NCI-H2029 (cell line): ENCODE results near the gene CNTN1.

Source experiments
- DNase-seq: peaks from one replicate; lab custom pipeline; 2025; lab: John Stamatoyannopoulos, UW

Gene CNTN1

GRCh38 chr12:40770781-40771180 is 78.5 kb downstream of the CNTN1 start:
- DNase-seq, result no peak

- no peak for DNase-seq
Observed at GRCh38 chr12:40775661-40776060, 83.4 kb downstream of the CNTN1 start.

- DNase-seq, result no peak
Observed at GRCh38 chr12:40784102-40784501, 91.9 kb downstream of the CNTN1 start.

GRCh38 chr12:40788276-40788675 is 96.0 kb downstream of the CNTN1 start:
- no peak for DNase-seq

- DNase-seq, result no peak
Observed at GRCh38 chr12:40792792-40793386, 100.7 kb downstream of the CNTN1 start.

- DNase-seq, result no peak
Observed at GRCh38 chr12:40793471-40793870, 101.2 kb downstream of the CNTN1 start.

- DNase-seq, result no peak
Observed at GRCh38 chr12:40794087-40794486, 101.8 kb downstream of the CNTN1 start.

- DNase-seq, result no peak
Observed at GRCh38 chr12:40801082-40801481, 108.8 kb downstream of the CNTN1 start.

- DNase-seq, result no peak
Observed at GRCh38 chr12:40801861-40802260, 109.6 kb downstream of the CNTN1 start.

GRCh38 chr12:40802656-40803055 is 110.4 kb downstream of the CNTN1 start:
- no peak for DNase-seq

- DNase-seq, result no peak
Observed at GRCh38 chr12:40819436-40820108, 127.3 kb downstream of the CNTN1 start.

GRCh38 chr12:40820794-40821484 is 128.7 kb downstream of the CNTN1 start:
- DNase-seq, result no peak

- no peak for DNase-seq
Observed at GRCh38 chr12:40825156-40825555, 132.9 kb downstream of the CNTN1 start.

GRCh38 chr12:40827683-40828592 is 135.7 kb downstream of the CNTN1 start:
- DNase-seq, result no peak

- no peak for DNase-seq
Observed at GRCh38 chr12:40828593-40828990, 136.4 kb downstream of the CNTN1 start.

GRCh38 chr12:40829738-40830144 is 137.5 kb downstream of the CNTN1 start:
- DNase-seq, result no peak

GRCh38 chr12:40831916-40832315 is 139.7 kb downstream of the CNTN1 start:
- no peak for DNase-seq

GRCh38 chr12:40832668-40833067 is 140.4 kb downstream of the CNTN1 start:
- DNase-seq, result no peak

GRCh38 chr12:40833818-40834217 is 141.6 kb downstream of the CNTN1 start:
- no peak for DNase-seq

- DNase-seq, result no peak
Observed at GRCh38 chr12:40834321-40834720, 142.1 kb downstream of the CNTN1 start.

GRCh38 chr12:40837891-40838429 is 145.7 kb downstream of the CNTN1 start:
- DNase-seq, result no peak

GRCh38 chr12:40843495-40843894 is 151.3 kb downstream of the CNTN1 start:
- DNase-seq, result no peak
